ENCODE measurements around the gene RAD51C. TPM values are rescaled to one million over a fixed set of nuclear protein-coding genes. Genes with fewer than 3 reads are reported as not detected.

The RAD51C gene
- total RNA-seq, 1 donor from 2014 or later: 67.6 TPM

DNA sequence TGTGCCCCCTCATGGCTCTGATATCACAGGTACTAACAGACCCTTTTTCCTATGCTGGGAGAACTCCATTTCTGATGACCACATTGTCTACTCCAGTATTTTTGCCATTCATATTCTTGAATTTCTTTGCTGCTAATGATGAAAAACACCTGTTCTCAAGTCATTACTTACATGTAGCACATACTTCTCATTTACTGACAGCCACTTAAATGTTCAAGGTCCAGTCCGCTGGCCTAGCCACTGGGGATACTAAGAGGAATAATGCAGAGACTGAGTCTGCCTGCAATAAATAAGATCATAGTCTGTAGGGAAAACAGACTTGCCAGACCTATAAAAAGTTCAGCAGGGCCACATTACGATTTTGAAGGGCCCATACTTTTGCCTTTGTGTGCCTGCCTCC lies 28.1 kb upstream of the RAD51C start:
- Histone ChIP-seq H3K36me3 (no peaks in the 10 kb centered on the region), H3K4me3 (no peak overlapping the region), H3K4me1 (no peaks in the 10 kb centered on the region), H2AFZ (replicated peaks) (no peak overlapping the region), H3K4me2 (no peak overlapping the region), H3K9me3 (ENCODE audit: low read depth) (no peaks in the 10 kb centered on the region), H3K79me2 (ENCODE audit: low read depth) (no peaks in the 10 kb centered on the region), H4K20me1 (ENCODE audit: low read depth) (no peaks in the 10 kb centered on the region), H3F3A (ENCODE audit: low read depth) (peaks cover 5% of the 10 kb centered on the region), H3K27ac (no peak overlapping the region), H3K9ac (no peak overlapping the region), H3K27me3 (no peaks in the 10 kb centered on the region)
- Mint-ChIP-seq H3K27ac (no peak overlapping the region), H3K4me3 (no peak overlapping the region), H3K36me3 (no peaks in the 10 kb centered on the region), H3K27me3 (ENCODE audit: insufficient read depth, low read depth) (peaks cover 3% of the 10 kb centered on the region), H3K4me1 (peaks cover 2% of the 10 kb centered on the region), H3K9me3 (no peaks in the 10 kb centered on the region)
- TF ChIP-seq EZH2phosphoT487 (IDR thresholded peaks at IDR 0.05) (no peak), EZH2 (IDR thresholded peaks at IDR 0.05) (no peak)
- TF ChIP-seq, protein P1, sequence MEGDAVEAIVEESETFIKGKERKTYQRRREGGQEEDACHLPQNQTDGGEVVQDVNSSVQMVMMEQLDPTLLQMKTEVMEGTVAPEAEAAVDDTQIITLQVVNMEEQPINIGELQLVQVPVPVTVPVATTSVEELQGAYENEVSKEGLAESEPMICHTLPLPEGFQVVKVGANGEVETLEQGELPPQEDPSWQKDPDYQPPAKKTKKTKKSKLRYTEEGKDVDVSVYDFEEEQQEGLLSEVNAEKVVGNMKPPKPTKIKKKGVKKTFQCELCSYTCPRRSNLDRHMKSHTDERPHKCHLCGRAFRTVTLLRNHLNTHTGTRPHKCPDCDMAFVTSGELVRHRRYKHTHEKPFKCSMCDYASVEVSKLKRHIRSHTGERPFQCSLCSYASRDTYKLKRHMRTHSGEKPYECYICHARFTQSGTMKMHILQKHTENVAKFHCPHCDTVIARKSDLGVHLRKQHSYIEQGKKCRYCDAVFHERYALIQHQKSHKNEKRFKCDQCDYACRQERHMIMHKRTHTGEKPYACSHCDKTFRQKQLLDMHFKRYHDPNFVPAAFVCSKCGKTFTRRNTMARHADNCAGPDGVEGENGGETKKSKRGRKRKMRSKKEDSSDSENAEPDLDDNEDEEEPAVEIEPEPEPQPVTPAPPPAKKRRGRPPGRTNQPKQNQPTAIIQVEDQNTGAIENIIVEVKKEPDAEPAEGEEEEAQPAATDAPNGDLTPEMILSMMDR (IDR thresholded peaks at IDR 0.05): no peak
- no peak for DNase-seq (ENCODE audit: low spot score)

DNA sequence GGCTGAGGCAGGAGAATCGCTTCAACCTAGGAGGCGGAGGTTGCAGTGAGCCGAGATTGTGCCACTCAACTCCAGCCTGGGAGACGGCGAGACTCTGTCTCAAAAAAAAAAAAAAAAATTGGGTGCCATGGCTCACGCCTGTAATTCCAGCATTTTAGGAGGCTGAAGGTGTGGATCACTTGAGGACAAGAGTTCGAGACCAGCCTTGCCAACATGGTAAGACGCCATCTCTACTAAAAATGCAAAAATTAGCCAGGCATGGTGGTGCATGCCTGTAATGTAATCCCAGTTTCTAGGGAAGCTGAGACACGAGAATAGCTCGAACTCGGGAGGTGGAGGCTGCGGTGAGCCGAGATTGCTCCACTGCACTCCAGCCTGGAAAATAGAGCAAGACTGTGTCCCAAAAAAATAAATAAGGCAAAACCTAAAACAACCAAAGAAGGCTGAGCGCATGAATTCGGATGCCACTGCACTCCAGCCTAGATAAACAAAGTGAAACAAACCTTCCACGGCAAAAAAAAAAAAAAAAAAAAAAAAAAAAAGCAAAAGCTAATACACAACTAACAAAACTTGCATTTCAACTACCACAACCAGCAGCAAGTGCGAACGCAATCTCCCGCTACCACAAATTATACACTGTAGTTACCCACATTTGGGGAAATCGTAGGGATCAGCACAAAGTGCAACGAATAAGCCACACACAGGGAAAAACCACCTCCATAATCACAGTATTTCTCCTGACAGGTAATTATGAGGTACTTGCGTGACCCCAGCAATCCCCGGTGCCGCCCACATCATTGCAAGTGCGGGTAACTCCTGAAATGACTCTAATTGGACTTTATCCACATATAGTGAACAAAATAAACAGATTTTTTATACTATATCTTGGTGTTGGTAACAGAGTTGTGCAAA lies 26.2 kb upstream of the RAD51C start:
- no peaks in the 10 kb centered on the region for H3K79me2 ChIP-seq (ENCODE audit: low read depth)
- H3K4me2 ChIP-seq: no peak overlapping the region
- no peak overlapping the region for H3K4me3 Mint-ChIP-seq
- no peaks in the 10 kb centered on the region for H3K4me1 Mint-ChIP-seq
- no peaks in the 10 kb centered on the region for H3K4me1 ChIP-seq
- no peak overlapping the region for H3K27ac ChIP-seq
- no peak for DNase-seq (ENCODE audit: low spot score)
- no peaks in the 10 kb centered on the region for H3K27me3 ChIP-seq
- peaks cover 3% of the 10 kb centered on the region for H3K27me3 Mint-ChIP-seq (ENCODE audit: insufficient read depth, low read depth)
- H2AFZ ChIP-seq (replicated peaks): no peak overlapping the region
- no peak overlapping the region for H3K27ac Mint-ChIP-seq
- H3K36me3 Mint-ChIP-seq: no peaks in the 10 kb centered on the region
- H3K36me3 ChIP-seq: no peaks in the 10 kb centered on the region
- H3F3A ChIP-seq (ENCODE audit: low read depth): no peaks in the 10 kb centered on the region
- no peak overlapping the region for H3K4me3 ChIP-seq
- no peaks in the 10 kb centered on the region for H3K9me3 ChIP-seq (ENCODE audit: low read depth)
- H3K9me3 Mint-ChIP-seq: no peaks in the 10 kb centered on the region
- no peak for TF ChIP-seq EZH2 (IDR thresholded peaks at IDR 0.05)
- no peak for TF ChIP-seq EZH2phosphoT487 (IDR thresholded peaks at IDR 0.05)
- TF ChIP-seq, protein P1 (IDR thresholded peaks at IDR 0.05): no peak
- H4K20me1 ChIP-seq (ENCODE audit: low read depth): no peaks in the 10 kb centered on the region
- no peak overlapping the region for H3K9ac ChIP-seq

DNA sequence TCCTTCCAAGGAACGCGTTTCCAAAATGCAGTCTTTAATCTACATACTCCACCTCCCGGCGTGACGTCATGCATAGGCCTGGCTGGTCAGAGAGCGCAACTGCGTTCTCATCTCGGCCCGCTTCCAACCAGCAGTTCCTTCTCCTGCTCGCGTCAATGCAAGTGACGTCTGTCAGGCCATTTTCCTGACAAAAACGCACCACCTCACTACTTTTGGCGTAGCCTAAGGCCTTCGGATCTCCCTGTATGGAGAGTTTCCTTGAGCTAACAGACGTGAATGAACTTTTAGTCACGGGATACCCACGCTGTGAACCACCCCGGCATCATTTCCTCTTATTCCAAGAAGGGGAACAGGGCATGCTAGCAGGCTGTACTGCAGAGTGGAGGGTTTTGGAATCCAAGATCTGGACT lies 25.5 kb upstream of the RAD51C start:
- H3K9ac ChIP-seq: no peak overlapping the region
- no peak for TF ChIP-seq EZH2 (IDR thresholded peaks at IDR 0.05)
- TF ChIP-seq, protein P1 (IDR thresholded peaks at IDR 0.05): no peak
- no peak for TF ChIP-seq EZH2phosphoT487 (IDR thresholded peaks at IDR 0.05)

More for the DNA sequence above, 25.5 kb upstream of the RAD51C start:
- Mint-ChIP-seq H3K9me3 (no peaks in the 10 kb centered on the region), H3K27me3 (ENCODE audit: insufficient read depth, low read depth) (peaks cover 3% of the 10 kb centered on the region), H3K36me3 (no peaks in the 10 kb centered on the region), H3K27ac (no peak overlapping the region), H3K4me3 (no peak overlapping the region), H3K4me1 (peaks cover 4% of the 10 kb centered on the region)
- H4K20me1 ChIP-seq (ENCODE audit: low read depth): no peaks in the 10 kb centered on the region
- H2AFZ ChIP-seq (replicated peaks): peak overlapping the region; percentile 79
- no peaks in the 10 kb centered on the region for H3K9me3 ChIP-seq (ENCODE audit: low read depth)
- H3K4me1 ChIP-seq: peaks cover 5% of the 10 kb centered on the region
- H3K79me2 ChIP-seq (ENCODE audit: low read depth): no peaks in the 10 kb centered on the region
- no peaks in the 10 kb centered on the region for H3K36me3 ChIP-seq
- H3F3A ChIP-seq (ENCODE audit: low read depth): no peaks in the 10 kb centered on the region
- H3K4me3 ChIP-seq: no peak overlapping the region
- no peak overlapping the region for H3K27ac ChIP-seq
- no peaks in the 10 kb centered on the region for H3K27me3 ChIP-seq
- DNase-seq (ENCODE audit: low spot score): no peak
- no peak overlapping the region for H3K4me2 ChIP-seq

Data from neural progenitor cell (in vitro differentiated cells).